Osteoblast (primary cell): ENCODE data around the gene CIART. TPM values are rescaled to one million over a fixed set of nuclear protein-coding genes. Genes with fewer than 3 reads are reported as not detected.
A peak's percentile ranks its signal among the peaks of the same experiment; 100 is the strongest.

Source experiments
- DNase-seq: peaks from one replicate; pipeline ENCODE4 v3.0.0; 2011; ENCODE audit warnings: low spot score, mixed read lengths; ENCODE audit not compliant: insufficient read length; ENCODE audit errors: missing footprints
- H2AFZ ChIP-seq: 2 replicates; pipeline ENCODE4 v1.6.0; 2011; ENCODE audit warnings: mild to moderate bottlenecking, low read length
- H3K27ac ChIP-seq: 2 replicates; pipeline ENCODE4 v1.5.1; 2011; ENCODE audit warnings: mild to moderate bottlenecking, low read depth, low read length, moderate library complexity
- H3K27me3 ChIP-seq: 2 replicates; pipeline ENCODE4 v1.6.0; 2012; ENCODE audit warnings: mild to moderate bottlenecking, control low read depth, inconsistent platforms, low read length, moderate library complexity; ENCODE audit not compliant: insufficient read depth
- H3K36me3 ChIP-seq: 2 replicates; pipeline ENCODE4 v1.5.1; 2011; ENCODE audit warnings: mild to moderate bottlenecking, low read length, control low read depth, moderate library complexity; ENCODE audit not compliant: insufficient read depth
- H3K4me1 ChIP-seq: 2 replicates; pipeline ENCODE4 v1.5.1; 2011; ENCODE audit warnings: mild to moderate bottlenecking, low read length, control low read depth, moderate library complexity; ENCODE audit not compliant: insufficient read depth
- H3K4me2 ChIP-seq: 2 replicates; pipeline ENCODE4 v1.6.0; 2011; ENCODE audit warnings: mild to moderate bottlenecking, low read length; ENCODE audit not compliant: insufficient read depth
- H3K4me3 ChIP-seq: fragments of 200-600 bp; sonication (generic); 3 replicates; pipeline ENCODE4 v1.5.1; 2012; ENCODE audit warnings: mild to moderate bottlenecking, low read length, inconsistent platforms; ENCODE audit not compliant: insufficient read depth
- H3K79me2 ChIP-seq: 2 replicates; pipeline ENCODE4 v1.6.0; 2012; ENCODE audit warnings: mild to moderate bottlenecking, low read length, control low read depth, inconsistent platforms; ENCODE audit not compliant: insufficient read depth
- H3K9me3 ChIP-seq: 2 replicates; pipeline ENCODE4 v1.5.1; 2011; ENCODE audit warnings: low read depth, low read length, control low read depth
- H4K20me1 ChIP-seq: 2 replicates; pipeline ENCODE4 v1.6.0; 2012; ENCODE audit warnings: mild to moderate bottlenecking, low read length, control low read depth; ENCODE audit not compliant: insufficient read depth
- total RNA-seq: library from RNA; depleted of rRNA; stranded (reverse); fragments of >200 nt; gene quantifications from 2 replicates; pipeline ENCODE4 v1.2.3, GENCODE V29; 2012
- TF ChIP-seq, protein P1 (sequence below): IDR thresholded peaks from 2 replicates; pipeline ENCODE4 v1.5.1; 2011; ENCODE audit warnings: mild to moderate bottlenecking, low read depth, low read length, moderate library complexity; ENCODE audit errors: extremely low read depth

Gene CIART
- total RNA-seq, 1 donor = 16.3 TPM

DNA sequence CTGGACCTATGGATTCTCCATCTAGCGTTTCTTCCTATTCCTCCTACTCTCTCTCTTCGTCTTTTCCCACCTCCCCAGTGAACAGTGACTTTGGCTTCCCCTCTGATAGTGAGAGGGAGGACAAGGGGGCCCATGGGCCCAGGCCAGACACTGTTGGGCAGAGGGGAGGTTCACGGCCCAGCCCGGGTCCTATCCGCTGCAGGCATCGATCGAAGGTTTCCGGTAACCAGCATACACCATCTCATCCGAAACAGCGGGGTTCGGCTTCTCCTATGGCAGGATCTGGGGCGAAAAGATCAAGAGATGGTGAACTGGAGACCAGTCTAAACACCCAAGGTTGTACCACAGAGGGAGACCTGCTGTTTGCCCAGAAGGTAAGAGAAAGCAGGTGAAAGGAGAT is 906 bp downstream of the CIART start:
- Histone ChIP-seq H3K4me2 (peak overlapping the region; percentile 98), H3K9me3 (no peaks in the 10 kb centered on the region), H3K79me2 (peaks cover 12% of the 10 kb centered on the region), H3K27me3 (no peaks in the 10 kb centered on the region), H4K20me1 (no peaks in the 10 kb centered on the region), H3K27ac (peak overlapping the region; percentile 84), H3K4me1 (peaks cover 24% of the 10 kb centered on the region), H2AFZ (peak overlapping the region; percentile 98), H3K4me3 (peak overlapping the region; percentile 90), H3K36me3 (peaks cover 30% of the 10 kb centered on the region)
- TF ChIP-seq, protein P1, sequence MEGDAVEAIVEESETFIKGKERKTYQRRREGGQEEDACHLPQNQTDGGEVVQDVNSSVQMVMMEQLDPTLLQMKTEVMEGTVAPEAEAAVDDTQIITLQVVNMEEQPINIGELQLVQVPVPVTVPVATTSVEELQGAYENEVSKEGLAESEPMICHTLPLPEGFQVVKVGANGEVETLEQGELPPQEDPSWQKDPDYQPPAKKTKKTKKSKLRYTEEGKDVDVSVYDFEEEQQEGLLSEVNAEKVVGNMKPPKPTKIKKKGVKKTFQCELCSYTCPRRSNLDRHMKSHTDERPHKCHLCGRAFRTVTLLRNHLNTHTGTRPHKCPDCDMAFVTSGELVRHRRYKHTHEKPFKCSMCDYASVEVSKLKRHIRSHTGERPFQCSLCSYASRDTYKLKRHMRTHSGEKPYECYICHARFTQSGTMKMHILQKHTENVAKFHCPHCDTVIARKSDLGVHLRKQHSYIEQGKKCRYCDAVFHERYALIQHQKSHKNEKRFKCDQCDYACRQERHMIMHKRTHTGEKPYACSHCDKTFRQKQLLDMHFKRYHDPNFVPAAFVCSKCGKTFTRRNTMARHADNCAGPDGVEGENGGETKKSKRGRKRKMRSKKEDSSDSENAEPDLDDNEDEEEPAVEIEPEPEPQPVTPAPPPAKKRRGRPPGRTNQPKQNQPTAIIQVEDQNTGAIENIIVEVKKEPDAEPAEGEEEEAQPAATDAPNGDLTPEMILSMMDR = no peak
- DNase-seq = no peak

DNA sequence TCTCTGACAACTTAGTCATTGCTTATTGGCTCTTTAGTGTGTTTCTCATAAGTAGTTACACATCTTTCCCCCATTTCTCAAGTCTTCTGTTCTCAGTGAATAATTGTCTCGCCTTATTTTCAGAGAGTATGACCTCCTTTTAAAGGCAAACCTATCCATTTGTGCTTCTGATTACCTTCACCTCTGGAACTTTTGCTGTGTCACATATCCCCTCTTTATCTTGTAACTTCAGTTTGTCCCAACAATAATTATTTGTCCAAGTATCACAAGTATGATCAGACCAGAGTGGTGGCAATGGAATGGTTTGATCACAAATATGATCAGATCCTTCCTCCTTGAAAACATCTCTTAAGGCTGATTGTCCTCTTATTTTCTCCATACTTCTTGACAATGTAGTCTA is 6.0 kb downstream of the CIART start:
- no peak overlapping the region for H2AFZ ChIP-seq
- DNase-seq = no peak
- H3K36me3 ChIP-seq = peaks cover 17% of the 10 kb centered on the region
- no peak overlapping the region for H3K27ac ChIP-seq
- H3K4me3 ChIP-seq = no peak overlapping the region
- no peak overlapping the region for H3K4me2 ChIP-seq
- H3K27me3 ChIP-seq = no peaks in the 10 kb centered on the region
- H3K4me1 ChIP-seq = peaks cover 6% of the 10 kb centered on the region
- H3K9me3 ChIP-seq = no peaks in the 10 kb centered on the region
- H3K79me2 ChIP-seq = peaks cover 4% of the 10 kb centered on the region
- TF ChIP-seq, protein P1 = no peak
- H4K20me1 ChIP-seq = no peaks in the 10 kb centered on the region

DNA sequence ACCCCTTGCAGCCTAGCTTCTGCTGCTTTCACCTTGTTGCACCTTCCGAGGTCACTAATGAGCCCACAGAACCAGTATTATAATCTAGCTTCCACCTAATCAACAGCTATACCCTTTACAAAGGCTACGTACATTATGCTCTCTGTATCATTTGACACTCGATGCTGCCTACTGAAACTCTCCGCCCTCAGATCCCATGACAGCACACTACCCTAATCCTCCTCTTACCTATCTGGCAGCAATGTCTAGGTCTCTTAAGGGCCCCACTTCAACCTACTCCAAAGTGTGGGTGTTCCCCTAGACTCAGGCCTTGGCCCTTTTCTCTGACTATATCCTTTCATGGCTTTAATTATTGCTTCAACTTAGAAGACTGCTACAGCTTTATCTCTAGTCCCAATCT is 6.5 kb downstream of the CIART start:
- Histone ChIP-seq H3K36me3 (peaks cover 17% of the 10 kb centered on the region), H4K20me1 (no peaks in the 10 kb centered on the region), H2AFZ (no peak overlapping the region), H3K4me1 (peaks cover 5% of the 10 kb centered on the region), H3K79me2 (peaks cover 6% of the 10 kb centered on the region), H3K4me2 (no peak overlapping the region), H3K4me3 (no peak overlapping the region), H3K9me3 (no peaks in the 10 kb centered on the region), H3K27me3 (no peaks in the 10 kb centered on the region), H3K27ac (no peak overlapping the region)
- TF ChIP-seq, protein P1 = no peak
- no peak for DNase-seq

DNA sequence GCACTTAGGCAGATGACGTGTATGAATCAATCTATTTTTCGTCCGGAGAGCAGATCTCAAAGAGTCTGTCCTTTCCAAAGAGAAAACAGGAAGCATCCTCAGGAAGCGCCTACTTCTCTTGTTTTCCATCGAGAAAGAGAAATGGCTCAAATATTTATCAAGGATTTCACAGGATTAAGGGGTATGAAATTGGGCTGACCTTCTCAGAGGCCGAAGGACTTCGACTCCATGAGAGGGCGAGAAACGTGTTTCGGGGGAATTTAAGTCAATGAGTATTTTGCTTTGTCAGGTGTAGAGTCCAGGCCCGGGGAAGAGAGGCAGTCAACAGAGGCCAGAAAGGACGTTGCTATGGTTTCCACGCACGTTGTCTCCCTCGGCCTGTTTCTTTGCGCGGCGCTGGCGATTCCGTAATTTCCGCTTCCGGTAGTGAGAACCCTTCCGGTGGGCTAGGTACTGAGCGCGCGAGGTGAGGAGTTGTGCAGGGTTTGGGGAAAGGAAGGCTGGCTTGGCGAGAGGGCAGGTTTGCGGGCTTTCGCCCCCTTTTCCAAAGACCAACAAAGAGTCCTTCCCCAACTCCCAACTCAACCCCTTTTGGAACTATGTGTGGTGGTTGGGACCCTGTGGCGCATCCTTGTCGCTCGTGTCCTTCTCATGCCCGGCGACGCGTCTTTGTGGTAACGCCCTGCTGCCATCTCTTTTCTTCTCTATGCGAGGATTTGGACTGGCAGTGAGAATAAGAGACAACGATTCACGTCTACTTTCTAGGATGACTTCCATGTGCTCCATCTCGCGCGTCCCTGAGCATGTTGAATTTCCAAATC is 11.3 kb downstream of the CIART start, which contains the start of gene MRPS21:
Gene MRPS21 (plus strand): TSS at position 429 of the 821 bp plus-strand sequence. CDS start 506 bp downstream, outside the sequence.
- peak within 1 kb of the TSS; percentile 97 for H3K27ac ChIP-seq
- TF ChIP-seq, protein P1 = no peak
- no peaks in the 10 kb centered on the region for H4K20me1 ChIP-seq
- peaks cover 28% of the 10 kb centered on the region for H3K36me3 ChIP-seq
- peak within 1 kb of the TSS; percentile 97 for H2AFZ ChIP-seq
- no peaks in the 10 kb centered on the region for H3K9me3 ChIP-seq
- peak within 1 kb of the TSS; percentile 93 for H3K4me3 ChIP-seq
- DNase-seq = peak; percentile 88
- H3K4me2 ChIP-seq = peak within 1 kb of the TSS; percentile 85
- H3K4me1 ChIP-seq = peaks cover 12% of the 10 kb centered on the region
- peaks cover 38% of the 10 kb centered on the region for H3K79me2 ChIP-seq
- H3K27me3 ChIP-seq = no peaks in the 10 kb centered on the region
